Transverse colon (tissue), 4 donors: ENCODE measurements around the gene SCARF1. TPM values are rescaled to one million over a fixed set of nuclear protein-coding genes. Genes with fewer than 3 reads are reported as not detected.

Source experiments
- DNase-seq: peaks from one replicate; pipeline ENCODE4 v3.0.0-alpha.2; 2019
- H3K27ac ChIP-seq, 4 donors: fragments of 200-600 bp; sonication (generic); 2 replicates each; pipeline ENCODE4 v1.5.1; 2016 to 2018; ENCODE audit warnings: inconsistent platforms in 4 of 4
- H3K27me3 ChIP-seq: fragments of 200-600 bp; sonication (generic); 2 replicates; pipeline ENCODE4 v1.5.1; 2017; ENCODE audit warnings: inconsistent platforms
- H3K36me3 ChIP-seq, 4 donors: fragments of 200-600 bp; sonication (generic); 2 replicates each; pipeline ENCODE4 v1.5.1; 2017 to 2019; ENCODE audit warnings: inconsistent platforms in 4 of 4
- H3K4me1 ChIP-seq, 4 donors: fragments of 200-600 bp; sonication (generic); 2 replicates each; pipeline ENCODE4 v1.5.1; 2017 to 2020; ENCODE audit warnings: inconsistent platforms in 4 of 4
- H3K4me3 ChIP-seq, 4 donors: fragments of 200-600 bp; sonication (generic); 1 replicate in 1 of 4; 2 replicates in 3 of 4; pipeline versions ENCODE4 v1.5.1 to v1.6.1; 2017 to 2019; ENCODE audit warnings: inconsistent platforms in 4 of 4
- H3K9me3 ChIP-seq, 2 donors: fragments of 200-600 bp; sonication (generic); 2 replicates each; pipeline ENCODE4 v1.5.1; 2017 to 2019; ENCODE audit warnings: inconsistent platforms in 2 of 2
- CTCF ChIP-seq, 5 experiments: fragments of 200-600 bp in 3 of 5; fragments of 450-650 bp in 2 of 5; sonication (generic) in 3 of 5; IDR thresholded peaks; 1 replicate in 2 of 5; 2 replicates in 3 of 5; pipeline ENCODE4 v1.5.1; 2016 to 2017; ENCODE audit warnings: antibody characterized with exemption in 5 of 5, inconsistent platforms in 3 of 5, mild to moderate bottlenecking in 2 of 5, moderate library complexity in 1 of 5
- EP300 ChIP-seq: sonication (generic); formaldehyde crosslinking; IDR thresholded peaks from one replicate; pipeline ENCODE4 v1.6.1; 2017; ENCODE audit warnings: antibody characterized with exemption, low read depth
- POLR2A ChIP-seq: fragments of 450-650 bp; IDR thresholded peaks from one replicate; pipeline ENCODE4 v1.6.1; 2016; ENCODE audit warnings: antibody characterized with exemption, mild to moderate bottlenecking, moderate library complexity
- POLR2AphosphoS5 ChIP-seq, 3 donors: sonication (generic); formaldehyde crosslinking; IDR thresholded peaks; one replicate each; pipeline ENCODE4 v1.6.1; 2016; ENCODE audit warnings: antibody characterized with exemption in 3 of 3
- WGBS, 2 donors: methylation state at CpG; one replicate each; pipeline ENCODE4 v1.1.5; 2018; ENCODE audit warnings: low coverage in 1 of 2; 5-methylcytosine and 5-hydroxymethylcytosine counted together
- in situ Hi-C, 4 donors: fragments of 200-750 bp; cut with MboI; loops; one replicate each; pipeline versions ENCODE4 v1.15.0 to v1.15.1; 2017; ENCODE audit warnings: low sequenced_read_pairs in 3 of 4, low pct_ligation_motif_present in 1 of 4, low pct_unique_long_range_greater_than_20kb in 1 of 4
- intact Hi-C: fragments of 100-400 bp; cut with DNase I; formaldehyde crosslinking; loops from one replicate; pipeline ENCODE4 v1.15.1; 2023; ENCODE audit warnings: low total_unique reads
- total RNA-seq, 4 donors: library from RNA; depleted of rRNA; stranded (reverse); fragments of >200 nt; gene quantifications; one replicate each; pipeline ENCODE4 v1.1.0, GENCODE V29; 2016

The SCARF1 gene
- total RNA-seq, 4 donors from 2014 or later, result 11.2 to 63.2 (median 16.3) TPM

GRCh38 chr17:1638624-1639300 is 6.8 kb downstream of the SCARF1 start:
- WGBS, 2 donors, result 87% methylated on average over 14 of the region's 19 CpGs; no CpG with 5 or more reads in 1 of the 2 donors
- Histone ChIP-seq H3K4me1 (peaks cover 0 to 5% (median 2%) of the 10 kb centered on the region in 4 donors), H3K4me3 (no peak overlapping the region), H3K36me3 (no peaks in the 10 kb centered on the region), H3K9me3 (no peaks in the 10 kb centered on the region), H3K27ac (no peak overlapping the region), H3K27me3 (no peaks in the 10 kb centered on the region)
- no peak for DNase-seq
- no peak for TF ChIP-seq EP300
- TF ChIP-seq CTCF (IDR thresholded peaks at IDR 0.05), result no peak
- no peak for TF ChIP-seq POLR2AphosphoS5 (IDR thresholded peaks at IDR 0.05)
- TF ChIP-seq POLR2A, result no peak
- in situ Hi-C loops, result loop anchor here in 1 of 4 donors (10.0 kb wide), 1 partner anchor 54 kb away; no protein-coding TSS in a partner anchor
- intact Hi-C loops, result loop anchor here (10.0 kb wide), 1 partner anchor 364 kb away; the partner anchor contains the start of genes BHLHA9 and TRARG1

GRCh38 chr17:1638171-1638590 is 7.4 kb downstream of the SCARF1 start:
- in situ Hi-C loops, result loop anchor here in 1 of 4 donors (10.0 kb wide), 1 partner anchor 53 kb away; no protein-coding TSS in a partner anchor
- TF ChIP-seq POLR2A, result no peak
- no peak for TF ChIP-seq EP300
- TF ChIP-seq POLR2AphosphoS5 (IDR thresholded peaks at IDR 0.05), result no peak
- no peak for TF ChIP-seq CTCF (IDR thresholded peaks at IDR 0.05)
- Histone ChIP-seq H3K36me3 (no peaks in the 10 kb centered on the region), H3K4me3 (no peak overlapping the region), H3K27ac (no peak overlapping the region), H3K9me3 (no peaks in the 10 kb centered on the region), H3K27me3 (no peaks in the 10 kb centered on the region), H3K4me1 (no peaks in the 10 kb centered on the region)
- DNase-seq, result no peak
- intact Hi-C loops, result loop anchor here (10.0 kb wide), 1 partner anchor 363 kb away; the partner anchor contains the start of genes BHLHA9 and TRARG1
- 80 to 83% methylated on average over 5 to 17 of the region's 17 CpGs for WGBS, 2 donors

GRCh38 chr17:1636732-1637285 is 8.7 kb downstream of the SCARF1 start:
- Histone ChIP-seq H3K4me3 (no peak overlapping the region), H3K27ac (no peak overlapping the region), H3K27me3 (no peaks in the 10 kb centered on the region), H3K36me3 (no peaks in the 10 kb centered on the region), H3K4me1 (no peaks in the 10 kb centered on the region), H3K9me3 (no peaks in the 10 kb centered on the region)
- WGBS, 2 donors, result 79% methylated on average over 14 of the region's 15 CpGs; no CpG with 5 or more reads in 1 of the 2 donors
- TF ChIP-seq POLR2A (no peak), CTCF (IDR thresholded peaks at IDR 0.05) (no peak), EP300 (no peak), POLR2AphosphoS5 (IDR thresholded peaks at IDR 0.05) (no peak)
- intact Hi-C loops, result loop anchor here (10.0 kb wide), 1 partner anchor 362 kb away; the partner anchor contains the start of genes BHLHA9 and TRARG1
- in situ Hi-C loops, result loop anchor here in 1 of 4 donors (10.0 kb wide), 1 partner anchor 52 kb away; no protein-coding TSS in a partner anchor
- no peak for DNase-seq
